Endothelial cell of umbilical vein (primary cell): ENCODE data around the gene CHST11. TPM values are rescaled to one million over a fixed set of nuclear protein-coding genes. Genes with fewer than 3 reads are reported as not detected.

Experiments
- BruUV-seq: library from RNA; stranded (reverse); fragments of 400-500 nt; replicated peaks from 2 replicates; lab custom pipeline; 2021; lab: Mats Ljungman, UMichigan
- CTCF ChIA-PET: fragments of 300-600, 350-600 bp; sonication (Branson Sonifier 250); formaldehyde crosslinking; loops from one replicate; lab custom pipeline; 2021; ENCODE audit warnings: antibody characterized with exemption, inconsistent platforms; lab: Charles Lee
- POLR2A ChIA-PET: fragments of 300-600, 350-600 bp; sonication (Branson Sonifier 250); formaldehyde crosslinking; loops from one replicate; lab custom pipeline; 2021; ENCODE audit warnings: antibody characterized with exemption, inconsistent platforms; lab: Charles Lee
- DNase-seq: peaks from one replicate; pipeline ENCODE4 v3.0.0-alpha.2; 2011; ENCODE audit warnings: low read depth, low spot score
- FAIRE-seq: peaks from 2 replicates; lab custom pipeline; 2011; peaks lifted over from hg19 to GRCh38; lab: Jason Lieb, UNC
- H2AFZ ChIP-seq: 2 replicates; pipeline ENCODE4 v1.6.0; 2012; ENCODE audit warnings: low read depth, low read length, control low read depth, inconsistent platforms
- H3K27ac ChIP-seq: 2 replicates; pipeline ENCODE4 v1.5.1; 2011; ENCODE audit warnings: low read depth, mild to moderate bottlenecking, control low read depth, low read length, moderate library complexity; ENCODE audit not compliant: insufficient read depth
- H3K27me3 ChIP-seq, 2 experiments: 2 replicates each; pipeline versions ENCODE4 v1.6.0 to v1.6.1; 2011; ENCODE audit warnings: low read length in 2 of 2, mixed read lengths in 1 of 2; ENCODE audit not compliant: control insufficient read depth in 2 of 2, insufficient read depth in 2 of 2
- H3K36me3 ChIP-seq, 2 experiments: 2 replicates in 1 of 2; 3 replicates in 1 of 2; pipeline ENCODE4 v1.5.1; 2011; ENCODE audit warnings: low read length in 2 of 2, mild to moderate bottlenecking in 1 of 2, moderate library complexity in 1 of 2; ENCODE audit not compliant: control insufficient read depth in 2 of 2, insufficient read depth in 2 of 2; ENCODE audit errors: extremely low read depth in 1 of 2
- H3K4me1 ChIP-seq: 3 replicates; pipeline ENCODE4 v1.5.1; 2011; ENCODE audit warnings: mild to moderate bottlenecking, low read length; ENCODE audit not compliant: control insufficient read depth, insufficient read depth; ENCODE audit errors: extremely low read depth
- H3K4me2 ChIP-seq: 2 replicates; pipeline ENCODE4 v1.6.1; 2011; ENCODE audit warnings: low read length, control low read depth, mixed read lengths; ENCODE audit not compliant: insufficient read depth
- H3K4me3 ChIP-seq, 3 experiments: fragments of 200-600 bp in 1 of 3; sonication (generic), shearing (Covaris generic) in 1 of 3; replicated peaks in 1 of 3; 2 replicates each; pipeline ENCODE4 v1.5.1; 2011 to 2016; ENCODE audit warnings: control low read depth in 3 of 3, low read length in 3 of 3, mild to moderate bottlenecking in 2 of 3, inconsistent platforms in 1 of 3, low read depth in 1 of 3, moderate library complexity in 1 of 3; ENCODE audit not compliant: insufficient read depth in 1 of 3
- H3K79me2 ChIP-seq: 2 replicates; pipeline ENCODE4 v1.6.0; 2012; ENCODE audit warnings: low read length, inconsistent platforms; ENCODE audit not compliant: control insufficient read depth, insufficient read depth
- H3K9ac ChIP-seq: replicated peaks from 2 replicates; pipeline ENCODE3; 2011; ENCODE audit warnings: low read length, control low read depth; ENCODE audit not compliant: insufficient read depth; ENCODE audit errors: extremely low read depth
- H3K9me1 ChIP-seq: replicated peaks from 3 replicates; pipeline ENCODE4 v1.6.0; 2011; ENCODE audit warnings: mild to moderate bottlenecking, low read length; ENCODE audit not compliant: control insufficient read depth, insufficient read depth; ENCODE audit errors: extremely low read depth
- H3K9me3 ChIP-seq: replicated peaks from 2 replicates; pipeline ENCODE4 v1.5.1; 2012; ENCODE audit warnings: low read length, inconsistent platforms; ENCODE audit not compliant: control insufficient read depth, insufficient read depth
- H4K20me1 ChIP-seq: replicated peaks from 2 replicates; pipeline ENCODE3; 2011; ENCODE audit warnings: mild to moderate bottlenecking, low read length; ENCODE audit not compliant: control insufficient read depth, insufficient read depth; ENCODE audit errors: extremely low read depth
- CTCF ChIP-seq, 2 donors: IDR thresholded peaks; 1 replicate in 1 of 2; 2 replicates in 1 of 2; pipeline ENCODE4 v1.5.1; 2011; ENCODE audit warnings: low read length in 2 of 2, mild to moderate bottlenecking in 2 of 2, moderate library complexity in 2 of 2, control low read depth in 1 of 2, inconsistent platforms in 1 of 2, low read depth in 1 of 2; ENCODE audit not compliant: insufficient read depth in 1 of 2; ENCODE audit errors: extremely low read depth in 1 of 2
- EZH2 ChIP-seq: IDR thresholded peaks from 2 replicates; pipeline ENCODE4 v1.6.1; 2012; ENCODE audit warnings: borderline replicate concordance, low read depth, mild to moderate bottlenecking, moderate library complexity, low read length, inconsistent platforms; ENCODE audit not compliant: severe bottlenecking
- FOS ChIP-seq: IDR thresholded peaks from 2 replicates; pipeline ENCODE4 v1.6.1; 2011; ENCODE audit warnings: mild to moderate bottlenecking, low read length, moderate library complexity, borderline replicate concordance; ENCODE audit not compliant: insufficient read depth
- GATA2 ChIP-seq: IDR thresholded peaks from 2 replicates; pipeline ENCODE4 v1.7.0; 2011; ENCODE audit warnings: low read depth, mild to moderate bottlenecking, moderate library complexity, mixed read lengths, low read length; ENCODE audit not compliant: insufficient read length, insufficient read depth
- JUN ChIP-seq: IDR thresholded peaks from 2 replicates; pipeline ENCODE4 v1.6.1; 2011; ENCODE audit warnings: borderline replicate concordance, low read depth; ENCODE audit not compliant: insufficient read length, insufficient read depth
- MYC ChIP-seq: IDR thresholded peaks from one replicate; pipeline ENCODE4 v1.6.1; 2011; ENCODE audit warnings: mild to moderate bottlenecking, low read depth, low read length
- POLR2A ChIP-seq: IDR thresholded peaks from 2 replicates; pipeline ENCODE4 v1.6.1; 2012; ENCODE audit warnings: low read depth, mild to moderate bottlenecking, control low read depth, low read length
- POLR2AphosphoS5 ChIP-seq: IDR thresholded peaks from 2 replicates; pipeline ENCODE4 v1.6.1; 2012; ENCODE audit warnings: low read depth, mild to moderate bottlenecking, control low read depth, low read length, moderate library complexity; ENCODE audit not compliant: insufficient read depth
- dilution Hi-C: fragments of 300-500 bp; cut with MboI; formaldehyde crosslinking; loops from one replicate; pipeline ENCODE4 v1.15.0; 2019; ENCODE audit warnings: low sequenced_read_pairs; ENCODE audit not compliant: extremely low pct_ligation_motif_present
- intact Hi-C: fragments of 100-400 bp; cut with micrococcal nuclease; formaldehyde crosslinking; loops from one replicate; pipeline ENCODE4 v1.10.0; 2022
- polyA plus RNA-seq, 4 experiments: library from polyadenylated mRNA; depleted of rRNA in 3 of 4; stranded (reverse) in 3 of 4; unstranded in 1 of 4; fragments of >200 nt; gene quantifications; 2 replicates each; pipeline versions ENCODE4 v1.2.1 to v1.2.3, GENCODE V29; 2011 to 2012; ENCODE audit warnings: missing spikeins in 1 of 4
- total RNA-seq: library from RNA; stranded (reverse); gene quantifications from 2 replicates; pipeline ENCODE4 v1.2.3, GENCODE V29; 2021
- TF ChIP-seq, protein P1 (sequence below): IDR thresholded peaks from 2 replicates; pipeline ENCODE4 v1.6.1; 2011; ENCODE audit not compliant: insufficient read depth, insufficient read length

Gene CHST11
- total and polyA plus RNA-seq, 2 donors (not counting 3 experiments of a cell fraction or from before 2014, with no cell fraction given) = 19.7 to 20.9 TPM

GRCh38 chr12:104516821-104517220, 60.1 kb downstream of the CHST11 start:
- ChIA-PET CTCF (interaction anchor here (0.8 to 2.2 kb wide), 2 partner anchors 41 to 135 kb away, joined by 3 to 7 read pairs; no protein-coding TSS in a partner anchor), POLR2A (no interaction called here)
- H3K4me3 ChIP-seq = no peak overlapping the region
- H3K27me3 ChIP-seq = no peaks in the 10 kb centered on the region
- BruUV-seq = no TSS peak
- no peak overlapping the region for H3K27ac ChIP-seq
- H2AFZ ChIP-seq = no peak overlapping the region
- FAIRE-seq = no peak
- H3K9ac ChIP-seq = no peak overlapping the region
- TF ChIP-seq MYC = no peak
- no peak for TF ChIP-seq JUN
- TF ChIP-seq POLR2AphosphoS5 = no peak
- TF ChIP-seq GATA2 = no peak
- TF ChIP-seq, protein P1, sequence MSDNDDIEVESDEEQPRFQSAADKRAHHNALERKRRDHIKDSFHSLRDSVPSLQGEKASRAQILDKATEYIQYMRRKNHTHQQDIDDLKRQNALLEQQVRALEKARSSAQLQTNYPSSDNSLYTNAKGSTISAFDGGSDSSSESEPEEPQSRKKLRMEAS = no peak
- TF ChIP-seq FOS = no peak
- TF ChIP-seq POLR2A = no peak
- TF ChIP-seq CTCF (IDR thresholded peaks at IDR 0.05; ENCODE audit: extremely low read depth in 1 of 2, insufficient read depth in 1 of 2, low read depth in 1 of 2, low read length in 2 of 2) = no peak
- TF ChIP-seq EZH2 = no peak
- dilution Hi-C loops (no loop called here), intact Hi-C loops (no loop called here)
- DNase-seq = no peak
- no peaks in the 10 kb centered on the region for H3K36me3 ChIP-seq
- no peaks in the 10 kb centered on the region for H3K9me1 ChIP-seq
- H4K20me1 ChIP-seq = no peaks in the 10 kb centered on the region
- H3K79me2 ChIP-seq = peaks cover 15% of the 10 kb centered on the region
- no peak overlapping the region for H3K4me2 ChIP-seq
- H3K9me3 ChIP-seq = no peaks in the 10 kb centered on the region
- peaks cover 2% of the 10 kb centered on the region for H3K4me1 ChIP-seq
